Activated T-cell treated with anti-CD3 and anti-CD28 coated beads for 4 hours (primary cell): ENCODE data around the gene OR10W1.

Source experiments
- DNase-seq: peaks from one replicate; pipeline ENCODE4 v3.0.0-alpha.2; 2020

Gene OR10W1, protein sequence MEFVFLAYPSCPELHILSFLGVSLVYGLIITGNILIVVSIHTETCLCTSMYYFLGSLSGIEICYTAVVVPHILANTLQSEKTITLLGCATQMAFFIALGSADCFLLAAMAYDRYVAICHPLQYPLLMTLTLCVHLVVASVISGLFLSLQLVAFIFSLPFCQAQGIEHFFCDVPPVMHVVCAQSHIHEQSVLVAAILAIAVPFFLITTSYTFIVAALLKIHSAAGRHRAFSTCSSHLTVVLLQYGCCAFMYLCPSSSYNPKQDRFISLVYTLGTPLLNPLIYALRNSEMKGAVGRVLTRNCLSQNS

GRCh38 chr11:58268142-58268541, at the start of gene OR10W1:
Gene OR10W1 (minus strand): TSS chr11:58268260. CDS start chr11:58267858, 402 bp downstream.
- no peak for DNase-seq

- no peak for DNase-seq
Measured at GRCh38 chr11:58316142-58316541, 48.1 kb upstream of the OR10W1 start.

DNA sequence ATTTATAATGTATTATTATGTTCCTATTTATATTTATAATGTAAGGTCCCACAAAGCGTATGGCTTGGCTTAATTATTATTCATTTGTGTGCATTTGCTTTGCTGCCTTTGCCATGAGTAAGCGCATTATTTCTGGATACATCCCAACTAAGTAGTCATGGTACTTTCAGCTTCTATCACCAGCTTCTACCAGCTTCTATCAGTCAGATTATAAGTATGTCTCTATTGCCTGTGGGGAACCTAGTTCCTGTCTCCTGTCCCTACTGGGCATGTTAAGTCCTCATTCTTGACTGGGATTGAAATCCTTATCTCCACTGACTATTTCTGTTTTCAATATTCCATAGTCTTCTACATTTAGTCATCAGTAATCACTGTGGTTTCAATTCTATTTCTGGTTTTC, 33.5 kb upstream of the OR10W1 start:
- DNase-seq: no peak

DNA sequence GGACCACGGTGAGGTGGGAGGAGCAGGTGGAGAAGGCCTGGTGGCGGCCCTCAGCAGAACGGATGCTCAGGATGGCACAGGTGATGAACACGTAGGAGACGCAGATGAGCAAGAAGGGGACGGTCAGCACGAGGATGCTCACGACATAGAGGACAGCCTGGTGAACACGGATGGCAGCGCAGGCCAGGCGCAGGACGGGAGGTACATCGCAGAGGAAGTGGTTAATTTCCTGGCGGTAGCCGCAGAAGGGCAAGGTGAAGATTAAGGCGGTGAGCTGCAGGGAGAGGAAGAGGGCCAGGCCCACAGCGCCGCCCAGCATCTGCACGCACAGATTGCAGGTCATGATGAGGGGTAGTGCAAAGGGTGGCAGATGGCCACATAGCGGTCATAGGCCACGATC, 24.0 kb upstream of the OR10W1 start:
- DNase-seq: no peak

- no peak for DNase-seq
Measured at GRCh38 chr11:58289266-58289665, 21.2 kb upstream of the OR10W1 start.

GRCh38 chr11:58286249-58286648, 18.2 kb upstream of the OR10W1 start:
- DNase-seq: no peak

GRCh38 chr11:58285483-58286040, 17.5 kb upstream of the OR10W1 start:
- no peak for DNase-seq

GRCh38 chr11:58276151-58276550, 8.1 kb upstream of the OR10W1 start:
- DNase-seq: no peak

DNA sequence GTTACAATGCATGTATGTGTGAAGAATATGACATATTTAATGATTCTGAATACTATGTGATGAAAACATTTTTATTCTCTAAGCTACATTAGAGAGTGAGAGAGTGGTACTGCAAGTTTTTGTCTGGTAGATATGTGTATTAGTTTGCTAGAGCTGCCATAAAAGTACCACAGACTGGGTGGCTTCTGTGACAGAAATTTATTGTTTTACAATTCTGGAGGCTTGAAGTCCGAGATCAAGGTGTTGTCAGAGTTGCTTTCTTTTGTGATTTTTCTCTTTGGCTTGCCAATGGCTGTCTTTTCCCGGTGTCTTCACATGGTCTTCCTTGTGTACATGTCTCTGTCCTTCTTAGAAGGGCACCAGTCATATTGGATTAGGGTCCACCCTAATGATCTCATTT, 6.9 kb upstream of the OR10W1 start:
- no peak for DNase-seq

GRCh38 chr11:58259983-58260382, 8.1 kb downstream of the OR10W1 start:
- DNase-seq: no peak

GRCh38 chr11:58254936-58255335, 13.1 kb downstream of the OR10W1 start:
- DNase-seq: no peak

- no peak for DNase-seq
Measured at GRCh38 chr11:58243954-58244353, 24.1 kb downstream of the OR10W1 start.

DNA sequence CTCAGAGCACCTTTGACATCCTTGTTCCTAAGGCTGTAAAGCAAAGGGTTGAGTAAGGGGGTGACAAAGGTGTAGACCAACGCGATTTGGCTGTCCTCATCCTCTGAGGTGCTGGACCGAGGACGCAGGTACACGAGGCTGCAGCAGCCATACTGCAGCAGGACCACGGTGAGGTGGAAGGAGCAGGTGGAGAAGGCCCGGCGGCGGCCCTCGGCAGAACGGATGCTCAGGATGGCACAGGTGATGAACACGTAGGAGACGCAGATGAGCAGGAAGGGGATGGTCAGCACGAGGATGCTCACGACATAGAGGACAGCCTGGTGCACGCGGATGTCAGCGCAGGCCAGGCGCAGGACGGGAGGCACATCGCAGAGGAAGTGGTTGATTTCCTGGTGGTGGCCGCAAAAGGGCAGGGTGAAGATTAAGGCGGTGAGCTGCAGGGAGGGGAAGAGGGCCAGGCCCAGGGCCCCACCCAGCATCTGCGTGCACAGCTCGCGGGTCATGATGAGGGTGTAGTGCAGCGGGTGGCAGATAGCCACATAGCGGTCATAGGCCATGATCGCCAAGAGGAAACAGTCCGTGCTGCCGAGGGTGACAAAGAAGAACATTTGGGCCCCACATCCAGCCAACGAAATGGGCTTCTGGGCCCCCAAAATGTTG, 40.0 kb downstream of the OR10W1 start:
- DNase-seq: no peak

DNA sequence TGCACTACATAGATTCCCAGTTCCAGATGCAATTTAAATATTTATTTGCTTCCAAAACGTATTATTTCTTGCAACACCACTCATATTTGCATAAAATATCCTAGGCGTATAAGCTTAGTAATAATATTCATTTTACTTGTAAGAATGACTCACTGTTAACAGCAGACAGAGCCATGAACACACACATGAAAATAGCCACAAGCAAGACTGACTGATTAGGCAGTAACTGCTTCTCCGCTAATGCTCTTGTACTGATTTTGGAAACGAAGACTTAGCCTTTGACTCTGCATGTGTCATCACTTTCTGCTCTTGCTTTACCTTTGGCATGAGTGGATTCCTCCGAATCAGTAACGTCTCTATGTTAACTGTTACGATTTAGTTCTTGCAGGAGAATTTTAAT, 45.3 kb downstream of the OR10W1 start:
- DNase-seq: no peak
